Activated CD4-positive, alpha-beta T cell treated with anti-CD3 and anti-CD28 coated beads, Interleukin-2, amount 50 U/mL, for 48 hours (primary cell): ENCODE data around the gene AAK1.
"Not testable (repeated sequence)": the region's sequence is repeated elsewhere in the genome, so short reads cannot be mapped to it uniquely, and the experiment has no call there.

Experiments
- DNase-seq, 2 experiments: peaks; one replicate each; pipeline ENCODE4 v3.0.0-alpha.2; 2020

The AAK1 gene

GRCh38 chr2:69623236-69623635 is 20.3 kb downstream of the AAK1 start:
- DNase-seq, result no peak

DNA sequence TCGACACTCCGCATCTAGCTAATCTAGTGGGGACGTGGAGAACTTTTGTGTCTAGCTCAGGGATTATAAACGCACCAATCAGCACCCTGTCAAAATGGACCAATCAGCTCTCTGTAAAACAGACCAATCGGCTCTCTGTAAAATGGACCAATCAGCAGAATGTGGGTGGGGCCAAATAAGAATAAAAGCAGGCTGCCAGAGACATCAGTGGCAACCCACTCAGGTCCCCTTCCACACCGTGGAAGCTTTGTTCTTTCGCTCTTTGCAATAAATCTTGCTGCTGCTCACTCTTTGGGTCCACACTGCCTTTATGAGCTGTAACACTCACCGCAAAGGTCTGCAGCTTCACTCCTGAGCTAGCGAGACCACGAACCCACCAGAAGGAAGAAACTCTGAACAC is 20.7 kb downstream of the AAK1 start:
- DNase-seq, result not testable (repeated sequence)

DNA sequence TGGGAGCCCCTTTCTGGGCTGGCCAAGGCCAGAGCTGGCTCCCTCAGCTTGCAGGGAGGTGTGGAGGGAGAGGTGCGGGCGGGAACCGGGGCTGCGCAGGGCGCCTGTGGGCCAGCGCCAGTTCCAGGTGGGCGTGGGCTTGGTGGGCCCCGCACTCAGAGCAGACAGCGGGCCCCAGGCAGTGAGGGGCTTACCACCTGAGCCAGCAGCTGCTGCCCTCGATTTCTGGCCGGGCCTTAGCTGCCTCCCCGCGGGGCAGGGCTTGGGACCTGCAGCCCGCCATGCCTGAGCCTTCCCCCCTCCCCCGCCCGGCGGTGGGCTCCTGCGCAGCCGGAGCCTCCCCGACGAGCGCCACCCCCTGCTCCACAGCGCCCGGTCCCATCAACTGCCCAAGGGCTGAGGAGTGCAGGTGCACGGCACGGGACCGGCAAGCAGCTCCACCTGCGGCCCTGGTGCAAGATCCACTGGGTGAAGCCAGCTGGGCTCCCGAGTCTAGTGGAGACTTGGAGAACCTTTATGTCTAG is 21.5 kb downstream of the AAK1 start:
- not testable (repeated sequence) for DNase-seq

DNA sequence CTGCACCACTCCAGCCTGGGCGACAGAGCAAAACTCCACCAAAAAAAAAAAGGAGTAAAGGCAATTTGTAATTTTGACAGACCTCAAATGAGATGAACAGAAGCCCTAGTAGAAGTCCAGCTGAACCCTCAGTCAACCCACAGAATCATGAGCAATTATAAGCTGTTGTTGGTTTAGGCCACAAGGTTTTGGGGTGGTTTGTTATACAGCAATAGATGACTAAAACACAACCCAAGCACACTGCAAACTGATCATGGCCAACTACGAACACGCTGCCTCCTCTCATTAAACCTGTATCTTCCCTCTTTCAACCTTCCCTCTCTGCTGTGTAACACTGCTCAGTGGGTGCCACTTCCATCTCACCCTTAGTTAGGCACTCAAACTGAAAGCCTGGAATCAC is 22.1 kb downstream of the AAK1 start:
- no peak for DNase-seq

DNA sequence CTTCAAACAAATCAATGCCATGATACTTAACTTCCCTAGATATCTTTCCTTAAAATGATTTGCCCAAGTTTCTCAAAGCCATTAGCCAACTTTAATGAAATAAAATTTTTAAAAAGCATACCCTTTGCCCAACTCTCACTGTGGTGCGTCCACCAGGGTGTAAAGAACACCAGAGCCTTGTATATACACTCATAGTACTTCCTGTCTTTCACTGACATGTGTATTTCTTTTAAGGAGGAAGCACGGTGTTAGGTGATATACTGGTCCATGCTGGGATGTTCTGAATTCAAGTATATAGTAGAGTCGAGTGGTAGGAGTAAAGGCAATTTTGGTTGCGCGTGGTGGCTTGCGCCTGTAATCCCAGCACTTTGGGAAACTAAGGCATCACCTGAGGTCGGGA is 22.7 kb downstream of the AAK1 start:
- DNase-seq, result no peak

DNA sequence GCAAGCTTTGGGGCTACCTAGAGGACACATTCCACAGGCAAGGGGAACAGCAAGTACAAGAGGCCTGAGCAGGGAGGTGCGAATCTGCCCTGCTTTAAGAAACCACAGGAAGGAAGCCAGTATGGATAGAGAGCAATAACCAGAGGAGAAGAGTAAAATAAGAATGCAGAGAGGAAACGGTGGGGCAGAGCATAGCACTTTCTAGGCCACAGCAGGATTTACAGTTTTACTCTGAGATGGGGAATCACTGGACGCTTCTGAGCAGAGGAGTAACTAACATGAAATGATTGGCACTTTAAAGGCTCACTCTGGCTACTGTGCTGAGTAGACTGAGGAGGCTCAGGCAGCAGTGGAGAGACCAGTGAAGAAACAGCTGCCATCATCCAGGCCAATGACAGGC is 23.8 kb downstream of the AAK1 start:
- no peak for DNase-seq

DNA sequence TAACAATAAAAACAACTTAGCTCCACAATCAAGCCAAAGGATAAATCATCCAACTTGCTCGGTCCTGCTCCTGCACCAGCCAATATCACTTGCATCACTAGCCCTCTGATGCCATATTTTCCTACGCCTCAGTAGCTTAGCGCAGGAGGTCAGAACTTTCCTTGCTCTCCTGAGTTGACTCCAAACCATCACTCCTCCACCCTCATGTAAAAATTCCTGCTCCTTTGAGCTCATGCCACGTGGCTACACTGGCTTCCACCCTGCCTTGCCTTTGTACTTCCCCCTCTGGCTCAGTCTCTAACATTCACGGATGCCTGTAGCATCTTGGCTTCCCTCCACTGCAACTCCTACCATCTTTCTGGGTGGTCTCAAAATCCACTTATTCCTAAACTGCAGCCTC is 25.2 kb downstream of the AAK1 start:
- DNase-seq, result no peak

DNA sequence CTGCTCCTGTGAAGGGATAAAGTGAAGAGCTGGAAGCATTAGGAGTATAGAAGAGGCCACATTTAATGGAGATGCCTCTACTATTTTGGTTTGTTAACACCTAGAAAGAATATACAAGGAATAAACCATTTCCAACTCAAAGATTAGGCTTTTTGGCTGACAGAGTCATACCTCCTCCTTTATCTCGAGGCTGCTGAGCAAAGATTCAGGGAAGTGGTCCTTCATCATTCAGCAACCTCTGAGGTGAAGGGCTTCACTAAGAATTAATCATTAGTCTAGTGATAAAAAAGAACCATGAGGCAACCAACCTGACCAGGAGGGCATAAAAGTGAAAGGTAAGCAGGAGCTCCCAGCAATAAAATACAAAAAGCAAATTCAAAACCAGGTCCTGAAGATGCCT is 25.8 kb downstream of the AAK1 start:
- no peak for DNase-seq

- peak; percentile 38 to 54 for DNase-seq
Measured at GRCh38 chr2:69616755-69617154, 26.8 kb downstream of the AAK1 start.

GRCh38 chr2:69615969-69616368 is 27.6 kb downstream of the AAK1 start:
- DNase-seq, result no peak

GRCh38 chr2:69615078-69615625 is 28.4 kb downstream of the AAK1 start:
- no peak for DNase-seq

- DNase-seq, result no peak
Measured at GRCh38 chr2:69612707-69613106, 30.8 kb downstream of the AAK1 start.

- DNase-seq, result no peak
Measured at GRCh38 chr2:69612200-69612599, 31.3 kb downstream of the AAK1 start.

GRCh38 chr2:69608109-69608508 is 35.4 kb downstream of the AAK1 start:
- DNase-seq, result no peak

GRCh38 chr2:69606771-69607170 is 36.8 kb downstream of the AAK1 start:
- DNase-seq, result not testable (repeated sequence)

GRCh38 chr2:69605284-69605683 is 38.3 kb downstream of the AAK1 start:
- DNase-seq, result no peak

- no peak for DNase-seq
Measured at GRCh38 chr2:69604836-69605235, 38.7 kb downstream of the AAK1 start.

GRCh38 chr2:69604026-69604678 is 39.4 kb downstream of the AAK1 start:
- no peak for DNase-seq

DNA sequence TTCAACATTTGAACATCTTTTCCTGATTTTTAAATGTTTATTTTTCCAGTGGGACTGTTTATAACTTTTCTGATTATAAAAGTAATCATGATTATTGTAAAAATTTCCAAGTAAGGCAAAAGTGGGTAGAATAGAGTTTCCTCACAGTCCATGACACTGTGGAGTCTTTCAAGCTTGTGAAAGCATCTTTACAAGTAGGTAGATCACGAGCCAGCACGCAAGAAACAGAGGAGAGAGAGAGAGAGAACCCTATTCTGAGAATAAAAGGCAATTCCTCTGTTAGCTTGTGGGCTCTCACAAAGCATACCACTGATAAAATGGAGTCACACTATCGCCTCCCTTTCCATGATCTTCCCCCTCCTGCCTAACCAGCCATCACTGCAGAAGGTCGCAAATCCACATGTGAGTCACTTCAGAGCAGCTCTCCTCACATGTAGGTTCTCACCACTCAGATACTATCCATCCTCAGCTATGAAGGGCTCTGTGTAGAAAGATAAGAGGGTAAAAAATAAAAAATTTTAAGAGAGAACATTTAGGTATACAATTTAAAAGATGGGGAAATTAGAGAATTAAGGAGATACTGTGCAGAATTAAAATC is 40.3 kb downstream of the AAK1 start:
- no peak for DNase-seq

DNA sequence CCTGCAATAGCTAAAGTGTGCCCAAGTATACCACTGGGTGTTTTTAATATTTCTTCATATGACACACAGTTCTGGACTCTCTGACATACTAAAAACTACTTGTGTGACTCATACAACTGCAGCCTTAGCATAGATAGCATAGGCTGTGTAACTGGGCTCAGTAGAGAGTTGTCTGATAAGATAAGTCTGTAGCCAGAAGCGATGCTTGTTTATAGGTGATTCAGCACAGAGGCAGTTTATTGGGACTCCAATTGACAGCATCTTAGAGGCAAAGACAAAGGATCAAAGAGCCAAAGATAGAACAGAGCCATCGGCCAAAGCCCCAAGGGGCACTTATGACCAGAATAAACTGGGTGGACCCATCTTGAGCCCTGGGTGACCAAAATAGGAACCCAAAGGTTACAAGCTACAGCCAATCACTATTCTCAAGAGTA is 42.3 kb downstream of the AAK1 start:
- DNase-seq, result no peak

DNA sequence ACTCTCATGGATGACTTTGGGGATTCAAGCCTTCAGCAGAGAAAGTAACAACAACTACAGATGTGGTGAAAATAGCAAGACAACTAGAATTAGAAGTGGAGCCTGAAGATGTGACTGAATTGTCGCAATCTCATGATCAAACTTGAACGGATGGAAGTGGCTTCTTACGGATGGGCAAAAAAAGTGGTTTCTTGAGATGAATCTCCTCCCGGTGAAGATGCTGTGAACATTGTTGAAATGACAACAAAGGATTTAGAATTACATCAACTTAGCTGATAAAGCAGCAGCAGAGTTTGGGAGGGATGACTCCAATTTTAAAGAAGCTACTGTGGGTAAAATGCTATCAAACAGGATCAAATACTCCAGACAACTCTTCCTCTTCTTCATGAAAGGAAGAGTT is 43.1 kb downstream of the AAK1 start:
- DNase-seq, result no peak

DNA sequence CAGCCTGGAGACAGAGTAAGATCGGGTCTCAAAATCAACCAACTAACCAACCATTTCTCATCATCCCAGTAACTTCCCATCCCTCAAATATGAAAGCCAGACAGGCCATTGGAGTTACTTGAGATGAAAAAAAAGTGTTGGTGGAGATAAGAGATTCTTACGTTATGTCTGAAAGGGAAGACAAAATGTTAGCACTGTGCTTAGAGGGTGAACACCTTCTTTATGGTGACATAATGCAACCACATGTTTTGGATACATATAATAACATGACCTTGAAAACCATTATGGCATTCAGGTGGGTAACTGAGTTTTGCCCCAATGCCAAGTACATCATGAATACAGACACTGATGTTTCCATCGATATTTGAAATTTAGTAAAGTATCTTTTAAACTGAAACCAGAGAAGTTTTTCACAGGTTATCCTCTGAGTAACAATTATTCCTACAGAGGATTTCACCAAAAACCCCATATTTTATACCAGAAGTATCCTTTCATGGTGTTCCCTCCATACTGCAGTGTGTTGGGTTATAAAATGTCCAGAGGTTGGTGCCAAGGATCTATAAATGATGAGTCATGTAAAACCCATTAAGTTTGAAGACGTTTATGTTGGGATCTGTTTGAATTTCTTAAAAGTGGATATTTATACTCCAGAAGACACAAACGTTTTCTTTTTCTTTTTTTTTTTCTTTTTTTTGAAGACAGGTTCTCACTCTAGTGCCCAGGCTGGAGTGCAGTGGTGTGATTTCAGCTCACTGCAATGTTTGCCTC is 45.5 kb downstream of the AAK1 start:
- no peak for DNase-seq

DNA sequence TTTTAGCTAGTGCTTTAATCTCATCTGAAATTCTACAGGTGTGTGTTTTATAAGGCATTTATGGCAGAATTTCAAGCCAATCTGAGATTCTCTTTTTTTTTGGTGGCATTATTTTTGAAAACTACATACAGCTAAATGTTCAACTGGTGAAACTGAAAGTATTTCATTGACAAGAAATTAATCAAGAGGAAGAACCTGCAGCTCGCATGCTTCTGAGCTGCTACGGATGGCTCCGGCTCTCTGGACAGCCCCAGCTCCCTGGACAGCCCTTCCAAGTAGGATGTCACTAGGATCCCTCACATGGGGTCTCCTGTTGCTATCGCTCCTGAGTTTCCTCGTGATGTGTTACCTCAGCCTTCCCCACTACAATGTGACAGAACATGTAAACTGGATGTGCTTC is 46.4 kb downstream of the AAK1 start:
- no peak for DNase-seq

- no peak for DNase-seq
Measured at GRCh38 chr2:69594341-69594740, 49.2 kb downstream of the AAK1 start.
